Measurements from ENCODE around the gene CCDC83.

DNA sequence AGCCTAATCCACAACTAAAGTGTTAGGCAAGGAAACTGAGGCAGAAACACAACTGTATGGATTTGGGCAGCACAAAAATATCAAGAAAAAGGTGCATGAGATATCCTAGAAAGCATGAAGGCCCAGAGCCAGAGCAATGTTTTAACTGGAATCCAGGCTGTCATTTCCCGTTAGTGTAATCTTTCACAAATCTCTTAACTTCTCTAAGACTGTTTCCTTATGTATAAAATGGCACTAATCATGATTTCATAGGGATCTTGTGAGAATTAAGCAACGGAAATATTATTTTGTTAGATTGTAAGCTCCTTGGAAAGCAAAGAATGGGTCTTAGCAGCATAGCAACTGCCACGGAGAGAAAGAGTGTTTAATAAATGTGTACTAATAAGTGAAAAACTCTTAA, 29.6 kb upstream of the CCDC83 start:
- no peak for TF ChIP-seq POLR2A (IDR thresholded peaks at IDR 0.05)
- TF ChIP-seq, protein P1, sequence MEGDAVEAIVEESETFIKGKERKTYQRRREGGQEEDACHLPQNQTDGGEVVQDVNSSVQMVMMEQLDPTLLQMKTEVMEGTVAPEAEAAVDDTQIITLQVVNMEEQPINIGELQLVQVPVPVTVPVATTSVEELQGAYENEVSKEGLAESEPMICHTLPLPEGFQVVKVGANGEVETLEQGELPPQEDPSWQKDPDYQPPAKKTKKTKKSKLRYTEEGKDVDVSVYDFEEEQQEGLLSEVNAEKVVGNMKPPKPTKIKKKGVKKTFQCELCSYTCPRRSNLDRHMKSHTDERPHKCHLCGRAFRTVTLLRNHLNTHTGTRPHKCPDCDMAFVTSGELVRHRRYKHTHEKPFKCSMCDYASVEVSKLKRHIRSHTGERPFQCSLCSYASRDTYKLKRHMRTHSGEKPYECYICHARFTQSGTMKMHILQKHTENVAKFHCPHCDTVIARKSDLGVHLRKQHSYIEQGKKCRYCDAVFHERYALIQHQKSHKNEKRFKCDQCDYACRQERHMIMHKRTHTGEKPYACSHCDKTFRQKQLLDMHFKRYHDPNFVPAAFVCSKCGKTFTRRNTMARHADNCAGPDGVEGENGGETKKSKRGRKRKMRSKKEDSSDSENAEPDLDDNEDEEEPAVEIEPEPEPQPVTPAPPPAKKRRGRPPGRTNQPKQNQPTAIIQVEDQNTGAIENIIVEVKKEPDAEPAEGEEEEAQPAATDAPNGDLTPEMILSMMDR (IDR thresholded peaks at IDR 0.05): no peak

All from uterus (tissue), 2 donors.